HG03378 (cell line): Measurements from ENCODE around the gene SSC5D.
"Not testable (repeated sequence)": the region's sequence is repeated elsewhere in the genome, so short reads cannot be mapped to it uniquely, and the experiment has no call there.

Source experiments
- ATAC-seq: cut with Tn5 transposase; IDR thresholded peaks from one replicate; pipeline ENCODE4 v1.9.1; 2021; ENCODE audit warnings: mild to moderate bottlenecking, moderate library complexity; ENCODE audit not compliant: unreplicated experiment

SSC5D gene

DNA sequence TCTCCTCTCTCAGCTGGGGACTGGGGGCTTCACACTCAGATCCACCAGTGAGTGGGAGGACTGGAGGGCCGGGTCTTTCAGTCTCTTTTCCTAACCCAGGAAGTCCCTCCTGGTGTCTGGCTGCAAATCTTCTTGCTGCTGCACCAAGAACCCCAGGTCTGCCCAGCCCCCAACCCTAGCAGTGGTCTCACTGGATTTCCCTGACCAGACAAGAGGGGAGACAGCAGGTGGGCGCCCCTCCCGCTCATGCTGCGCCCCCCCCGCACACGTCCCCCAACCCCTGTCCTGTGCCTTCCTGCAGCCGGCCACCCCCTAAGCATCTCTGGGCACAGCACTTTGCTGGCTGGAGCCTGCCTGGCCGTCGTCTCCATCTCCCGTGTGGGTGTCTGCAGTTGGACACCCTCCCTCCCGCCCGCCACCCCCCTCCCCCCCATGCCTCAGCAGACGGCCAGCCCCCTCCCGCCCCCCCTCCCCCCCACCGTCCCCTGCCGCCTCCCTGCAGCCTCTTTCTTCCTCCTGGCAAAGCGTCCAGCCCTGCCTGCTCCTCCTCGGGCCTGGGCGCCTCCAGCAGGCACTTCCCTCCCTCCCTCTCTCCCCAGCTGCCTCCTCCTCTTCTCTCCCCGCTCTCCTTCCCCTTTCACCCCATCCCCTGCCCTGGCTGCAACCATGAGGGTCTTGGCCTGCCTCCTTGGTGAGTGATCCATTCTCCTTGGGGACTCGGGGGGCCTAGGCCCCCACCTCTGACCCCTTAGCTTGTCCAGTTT is at the start of gene SSC5D:
SSC5D (plus strand) TSS at position 513 of the 764 bp plus-strand sequence; CDS start at position 667, 154 bp downstream.
- ATAC-seq = no peak

- no peak for ATAC-seq
Observed at GRCh38 chr19:55439052-55439451, 49.2 kb upstream of the SSC5D start.

DNA sequence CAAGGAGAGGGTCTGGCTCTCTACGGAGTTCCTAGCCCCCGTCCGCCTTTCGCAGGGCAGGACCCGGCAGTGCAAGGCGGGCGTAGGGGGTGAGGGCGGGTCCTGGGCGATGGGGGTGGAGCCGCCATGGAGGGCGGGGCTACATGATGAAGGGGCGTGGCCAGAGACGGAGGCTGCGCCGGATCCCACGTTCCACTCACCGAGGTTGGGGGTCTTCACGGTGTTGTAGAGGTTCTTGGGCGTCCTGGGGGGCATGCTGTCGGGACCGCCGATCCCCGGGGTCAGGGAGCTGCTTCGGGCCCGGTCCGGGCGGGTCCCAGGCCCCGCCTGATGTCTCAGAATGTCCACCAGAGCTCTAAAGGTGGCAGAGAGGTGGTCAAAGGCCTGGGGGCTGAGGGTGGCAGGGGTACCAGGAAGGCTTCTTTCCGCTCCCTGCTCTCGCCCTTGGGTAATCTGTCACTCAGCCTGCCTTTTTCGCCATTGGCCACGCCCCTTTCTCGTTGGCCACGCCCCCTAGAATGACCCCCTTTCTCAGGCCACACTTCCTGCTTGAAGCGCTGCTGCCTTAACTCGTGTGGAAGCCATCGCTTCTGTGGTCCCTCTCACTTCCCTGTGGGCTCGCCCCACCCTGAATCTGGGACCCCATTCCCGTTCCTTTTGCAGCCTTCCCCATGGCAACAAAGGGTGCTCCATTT is 47.7 kb upstream of the SSC5D start:
- ATAC-seq = no peak

DNA sequence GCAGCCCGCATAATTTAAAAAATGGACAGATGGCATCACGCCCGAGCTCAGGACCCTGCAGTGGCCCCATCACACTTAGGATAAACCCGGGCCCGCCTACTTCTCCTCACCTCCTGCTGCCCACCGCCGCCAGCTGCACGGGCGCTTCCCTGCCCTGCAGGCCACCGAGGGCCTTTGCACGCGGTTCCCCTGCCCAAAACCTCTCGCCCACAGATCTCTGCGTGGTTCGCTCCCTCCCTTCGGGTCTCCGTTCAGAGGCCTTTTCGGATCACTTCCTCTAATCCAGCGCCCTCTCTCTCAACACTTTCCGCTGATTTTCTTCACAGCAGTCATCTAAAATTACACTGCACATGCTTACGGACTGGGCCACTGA is 46.9 kb upstream of the SSC5D start:
- ATAC-seq = no peak

DNA sequence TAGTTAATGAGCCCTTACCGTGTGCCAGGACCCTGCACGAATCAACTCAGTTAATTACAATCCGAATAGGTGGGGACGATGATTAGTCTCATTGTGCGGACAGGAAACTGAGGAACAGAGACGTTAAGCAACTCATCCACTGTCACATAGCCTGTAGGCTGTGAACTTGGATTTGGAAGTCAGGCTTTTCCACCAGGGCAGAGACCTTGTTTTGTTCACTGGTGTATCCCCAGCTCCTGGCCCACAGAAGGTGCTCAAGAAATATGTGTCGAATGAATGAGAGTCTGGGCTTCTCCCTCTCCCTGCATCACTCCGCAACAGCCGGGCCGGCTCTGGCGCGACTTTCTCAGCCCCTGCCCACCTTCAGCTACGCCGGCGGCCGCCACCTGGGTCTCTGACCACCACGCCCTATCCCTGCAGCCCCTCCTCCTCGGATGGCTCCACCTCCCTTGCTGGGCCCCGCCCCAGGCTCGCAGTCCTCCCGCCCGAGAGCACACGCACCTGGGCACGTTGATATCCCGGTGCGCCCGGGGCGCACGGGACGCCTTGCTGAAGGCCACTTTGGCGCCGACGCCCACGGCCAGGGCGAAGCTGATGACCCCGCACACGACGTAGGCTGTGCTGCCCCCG is 46.4 kb upstream of the SSC5D start:
- ATAC-seq = no peak

GRCh38 chr19:55442372-55442961 is 45.8 kb upstream of the SSC5D start:
- ATAC-seq = no peak

GRCh38 chr19:55443045-55443823 is 45.0 kb upstream of the SSC5D start, which contains the start of gene SHISA7:
Gene SHISA7 (minus strand): TSS chr19:55443300. CDS start chr19:55442863, 437 bp downstream.
- ATAC-seq = no peak

GRCh38 chr19:55443824-55444480 is 44.3 kb upstream of the SSC5D start:
- ATAC-seq = no peak

DNA sequence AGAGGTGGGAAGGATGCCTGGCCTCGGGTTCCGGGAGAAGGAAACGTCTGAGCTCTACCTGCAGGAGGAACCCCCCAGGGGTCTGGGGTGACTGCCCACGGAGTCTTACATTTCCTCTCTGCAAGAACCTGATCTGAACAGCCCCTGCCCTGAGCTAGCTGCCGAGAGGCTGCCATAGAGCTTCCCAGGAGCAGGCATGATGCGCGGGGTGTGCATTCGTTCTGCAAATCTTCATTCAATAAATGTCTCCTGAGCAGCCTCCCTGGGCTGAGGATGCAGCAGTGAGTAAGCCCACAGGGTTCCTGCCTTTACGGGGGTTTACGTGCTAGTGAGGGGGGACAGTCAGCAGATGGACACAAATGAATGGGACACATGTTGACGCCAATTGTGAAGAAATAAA is 43.6 kb upstream of the SSC5D start:
- no peak for ATAC-seq

DNA sequence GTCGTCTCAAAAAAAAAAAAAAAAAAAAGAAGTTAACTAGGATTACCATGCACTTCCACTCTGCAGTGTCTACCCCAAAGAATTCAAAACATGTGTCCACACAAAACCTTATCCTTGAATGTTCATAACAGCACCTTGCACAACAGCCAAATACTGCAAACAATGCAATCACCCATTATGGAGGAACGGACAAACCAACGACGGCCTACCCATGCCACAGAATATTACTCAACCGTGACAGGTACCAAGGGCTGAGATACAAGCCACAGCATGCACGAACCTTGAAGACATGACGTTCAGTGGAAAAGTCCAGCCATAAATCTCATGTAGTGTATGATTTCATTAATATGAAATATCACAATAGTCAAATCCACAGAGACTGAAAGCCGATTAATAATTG is 42.2 kb upstream of the SSC5D start:
- no peak for ATAC-seq

- no peak for ATAC-seq
Observed at GRCh38 chr19:55447421-55448174, 40.6 kb upstream of the SSC5D start.

GRCh38 chr19:55448175-55448490 is 40.1 kb upstream of the SSC5D start:
- ATAC-seq = not testable (repeated sequence)

- ATAC-seq = no peak
Observed at GRCh38 chr19:55449469-55449868, 38.8 kb upstream of the SSC5D start.

- ATAC-seq = no peak
Observed at GRCh38 chr19:55451163-55451964, 36.9 kb upstream of the SSC5D start.

GRCh38 chr19:55451965-55452748 is 36.1 kb upstream of the SSC5D start:
- no peak for ATAC-seq

DNA sequence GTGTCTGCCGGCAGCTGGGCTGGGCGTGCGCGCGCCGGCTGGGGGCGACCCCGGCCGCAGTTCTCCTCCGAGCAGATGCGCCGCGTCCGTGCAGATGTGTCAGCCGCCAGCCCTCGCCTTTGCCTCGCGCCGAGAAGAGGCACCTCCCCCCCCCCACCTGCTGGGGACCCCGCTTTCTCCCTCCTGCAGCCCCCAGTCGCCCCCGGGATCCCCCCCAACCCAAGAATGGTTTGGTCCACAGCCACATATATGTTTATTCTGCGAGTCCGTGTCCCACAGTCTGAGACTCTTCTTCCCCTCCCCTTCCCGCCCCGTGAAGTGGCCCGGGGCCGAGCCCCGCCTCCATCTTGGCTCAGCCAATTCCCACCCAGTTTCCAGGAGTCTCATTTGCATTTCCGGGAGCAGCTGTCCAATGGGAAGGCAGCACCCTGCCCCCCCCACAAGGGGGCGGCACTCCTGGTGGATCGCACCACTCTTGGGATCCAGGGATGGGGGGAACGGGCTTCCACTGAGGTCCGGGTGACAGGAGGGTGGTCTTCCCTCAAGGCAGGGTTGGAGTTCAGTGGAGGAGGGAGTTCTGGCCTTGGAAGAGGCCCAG is 35.4 kb upstream of the SSC5D start:
- no peak for ATAC-seq

- no peak for ATAC-seq
Observed at GRCh38 chr19:55453511-55454260, 34.5 kb upstream of the SSC5D start.
